Measurements from ENCODE around the gene GPR108. TPM values are rescaled to one million over a fixed set of nuclear protein-coding genes. Genes with fewer than 3 reads are reported as not detected.

Gene GPR108
- total and polyA plus RNA-seq, 2 of the 8 experiments (the other 6 are each of a cell fraction or from before 2014, with no cell fraction given): 34.9 to 46.0 TPM

DNA sequence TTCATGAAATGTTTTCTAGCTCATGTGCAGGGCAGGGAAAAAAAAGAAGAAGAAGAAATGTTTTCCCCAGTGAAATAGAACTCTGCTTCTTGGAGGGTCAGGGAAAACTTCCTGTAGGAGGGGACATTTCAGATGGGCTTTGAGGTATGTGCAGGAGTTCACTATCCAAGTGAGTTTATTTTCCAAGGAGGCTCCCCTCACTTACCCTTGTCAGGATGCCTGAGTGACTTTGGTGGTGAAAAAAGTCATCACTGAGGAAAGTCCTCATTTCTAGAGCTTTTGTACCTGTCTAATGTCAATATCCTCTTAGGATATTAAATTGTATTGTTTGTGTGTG, 16.3 kb downstream of the GPR108 start (continued):
- TF ChIP-seq EP300 (IDR thresholded peaks at IDR 0.05; ENCODE audit: borderline replicate concordance in 1 of 2, low read depth in 2 of 2, low read length in 2 of 2): no peak
- no peak for TF ChIP-seq CBX5 (IDR thresholded peaks at IDR 0.05; ENCODE audit: low read depth, low read length)
- no peak for TF ChIP-seq SRF (IDR thresholded peaks at IDR 0.05; ENCODE audit: low read depth, low read length)
- TF ChIP-seq GABPA (IDR thresholded peaks at IDR 0.05; ENCODE audit: borderline replicate concordance, insufficient read depth, low read length): no peak
- TF ChIP-seq TBP (IDR thresholded peaks at IDR 0.05; ENCODE audit: low read depth, low read length): no peak
